H54 (cell line): Measurements from ENCODE around the gene TRIB2.

Experiments
- DNase-seq: peaks from one replicate; pipeline ENCODE4 v3.0.0; 2011; ENCODE audit warnings: low spot score, mixed read lengths; ENCODE audit not compliant: insufficient read length
- FAIRE-seq: peaks from 3 replicates; lab custom pipeline; 2011; peaks lifted over from hg19 to GRCh38; lab: Jason Lieb, UNC
- POLR2A ChIP-seq: IDR thresholded peaks from 2 replicates; pipeline ENCODE4 v1.6.1; 2011; ENCODE audit warnings: low read depth, mild to moderate bottlenecking, low read length

Gene TRIB2

GRCh38 chr2:12720278-12720620 lies 3.5 kb downstream of the TRIB2 start:
- DNase-seq (no peak), FAIRE-seq (no peak)
- no peak for TF ChIP-seq POLR2A

GRCh38 chr2:12720754-12721378 lies 4.1 kb downstream of the TRIB2 start:
- no peak for DNase-seq
- TF ChIP-seq POLR2A: no peak
- no peak for FAIRE-seq

- TF ChIP-seq POLR2A: no peak
- FAIRE-seq: no peak
- no peak for DNase-seq
Measured at GRCh38 chr2:12721566-12722446, 5.1 kb downstream of the TRIB2 start.

- FAIRE-seq: no peak
- DNase-seq: no peak
- TF ChIP-seq POLR2A: no peak
Measured at GRCh38 chr2:12722447-12723316, 5.9 kb downstream of the TRIB2 start.

- FAIRE-seq (no peak), DNase-seq (no peak)
- no peak for TF ChIP-seq POLR2A
Measured at GRCh38 chr2:12723736-12724463, 7.2 kb downstream of the TRIB2 start.

GRCh38 chr2:12725233-12726187 lies 8.8 kb downstream of the TRIB2 start:
- no peak for FAIRE-seq
- no peak for DNase-seq
- TF ChIP-seq POLR2A: no peak

GRCh38 chr2:12726271-12726670 lies 9.5 kb downstream of the TRIB2 start:
- TF ChIP-seq POLR2A: no peak
- FAIRE-seq: no peak
- DNase-seq: no peak

- no peak for FAIRE-seq
- no peak for TF ChIP-seq POLR2A
- no peak for DNase-seq
Measured at GRCh38 chr2:12727065-12727464, 10.3 kb downstream of the TRIB2 start.

- FAIRE-seq (no peak), DNase-seq (no peak)
- TF ChIP-seq POLR2A: no peak
Measured at GRCh38 chr2:12727641-12728040, 10.9 kb downstream of the TRIB2 start.

- DNase-seq (no peak), FAIRE-seq (no peak)
- TF ChIP-seq POLR2A: no peak
Measured at GRCh38 chr2:12728221-12728777, 11.6 kb downstream of the TRIB2 start.

- DNase-seq (no peak), FAIRE-seq (no peak)
- TF ChIP-seq POLR2A: no peak
Measured at GRCh38 chr2:12730265-12730664, 13.5 kb downstream of the TRIB2 start.

- FAIRE-seq (no peak), DNase-seq (no peak)
- TF ChIP-seq POLR2A: no peak
Measured at GRCh38 chr2:12731701-12732280, 15.1 kb downstream of the TRIB2 start.
